IPS DF 6.9 (cell line): Measurements from ENCODE around the gene SLC24A3.

Source experiments
- DNase-seq: peaks from one replicate; pipeline ENCODE4 v3.0.0-alpha.2; 2013; ENCODE audit warnings: low read depth, low spot score
- H3K27ac ChIP-seq: one replicate; pipeline ENCODE4 v1.5.1; 2013; ENCODE audit warnings: low read length, control low read depth
- H3K27me3 ChIP-seq: 2 replicates; pipeline ENCODE4 v1.6.1; 2013; ENCODE audit warnings: mild to moderate bottlenecking, low read length; ENCODE audit not compliant: control insufficient read depth, insufficient read depth
- H3K36me3 ChIP-seq: 2 replicates; pipeline ENCODE4 v1.6.1; 2013; ENCODE audit warnings: low read length; ENCODE audit not compliant: control insufficient read depth, insufficient read depth
- H3K4me1 ChIP-seq: 2 replicates; pipeline ENCODE4 v1.6.1; 2013; ENCODE audit warnings: low read length; ENCODE audit not compliant: control insufficient read depth, insufficient read depth
- H3K4me3 ChIP-seq: 2 replicates; pipeline ENCODE4 v1.5.1; 2013; ENCODE audit warnings: mild to moderate bottlenecking, low read length
- H3K9me3 ChIP-seq: 2 replicates; pipeline ENCODE4 v1.6.1; 2013; ENCODE audit warnings: low read length, inconsistent platforms; ENCODE audit not compliant: control insufficient read depth, insufficient read depth
- WGBS: extraction: QIAGEN DNeasy Blood & Tissue Kit; methylation state at CpG from one replicate; pipeline ENCODE4 v1.1.7; 2013; ENCODE audit warnings: mixed read lengths, missing lambda C conversion rate; ENCODE audit not compliant: insufficient read length, insufficient coverage; 5-methylcytosine and 5-hydroxymethylcytosine counted together

The SLC24A3 gene

GRCh38 chr20:19555726-19556125, 343.3 kb downstream of the SLC24A3 start:
- H3K36me3 ChIP-seq = no peaks in the 10 kb centered on the region
- H3K27me3 ChIP-seq = no peaks in the 10 kb centered on the region
- H3K4me3 ChIP-seq = no peak overlapping the region
- H3K4me1 ChIP-seq = no peaks in the 10 kb centered on the region
- no peak for DNase-seq
- no peak overlapping the region for H3K27ac ChIP-seq
- H3K9me3 ChIP-seq = no peaks in the 10 kb centered on the region

GRCh38 chr20:19557291-19557690, 344.8 kb downstream of the SLC24A3 start:
- no peak overlapping the region for H3K4me3 ChIP-seq
- H3K9me3 ChIP-seq = no peaks in the 10 kb centered on the region
- no peak for DNase-seq
- H3K4me1 ChIP-seq = no peaks in the 10 kb centered on the region
- WGBS = no CpG with 5 or more reads among the region's 1 CpG
- no peaks in the 10 kb centered on the region for H3K27me3 ChIP-seq
- H3K36me3 ChIP-seq = no peaks in the 10 kb centered on the region
- H3K27ac ChIP-seq = no peak overlapping the region

- WGBS = no CpG with 5 or more reads among the region's 8 CpGs
- Histone ChIP-seq H3K36me3 (no peaks in the 10 kb centered on the region), H3K4me1 (no peaks in the 10 kb centered on the region), H3K9me3 (no peaks in the 10 kb centered on the region), H3K27me3 (no peaks in the 10 kb centered on the region), H3K4me3 (no peak overlapping the region), H3K27ac (no peak overlapping the region)
- no peak for DNase-seq
Observed at GRCh38 chr20:19560881-19561480, 348.5 kb downstream of the SLC24A3 start.

GRCh38 chr20:19562426-19562825, 350.0 kb downstream of the SLC24A3 start:
- WGBS = no CpG with 5 or more reads among the region's 4 CpGs
- H3K4me1 ChIP-seq = no peaks in the 10 kb centered on the region
- H3K27me3 ChIP-seq = no peaks in the 10 kb centered on the region
- H3K27ac ChIP-seq = no peak overlapping the region
- no peak for DNase-seq
- H3K36me3 ChIP-seq = no peaks in the 10 kb centered on the region
- no peak overlapping the region for H3K4me3 ChIP-seq
- no peaks in the 10 kb centered on the region for H3K9me3 ChIP-seq

- H3K27me3 ChIP-seq = no peaks in the 10 kb centered on the region
- no peaks in the 10 kb centered on the region for H3K9me3 ChIP-seq
- 100% methylated on average over 2 of the region's 3 CpGs for WGBS
- H3K4me1 ChIP-seq = no peaks in the 10 kb centered on the region
- no peak overlapping the region for H3K27ac ChIP-seq
- no peaks in the 10 kb centered on the region for H3K36me3 ChIP-seq
- DNase-seq = no peak
- no peak overlapping the region for H3K4me3 ChIP-seq
Observed at GRCh38 chr20:19564261-19564660, 351.8 kb downstream of the SLC24A3 start.

GRCh38 chr20:19565736-19566135, 353.3 kb downstream of the SLC24A3 start:
- H3K4me1 ChIP-seq = no peaks in the 10 kb centered on the region
- no peaks in the 10 kb centered on the region for H3K9me3 ChIP-seq
- no peaks in the 10 kb centered on the region for H3K36me3 ChIP-seq
- H3K27me3 ChIP-seq = no peaks in the 10 kb centered on the region
- WGBS = no CpG with 5 or more reads among the region's 2 CpGs
- H3K27ac ChIP-seq = no peak overlapping the region
- H3K4me3 ChIP-seq = no peak overlapping the region
- no peak for DNase-seq

- no peaks in the 10 kb centered on the region for H3K36me3 ChIP-seq
- no peak overlapping the region for H3K4me3 ChIP-seq
- no peak for DNase-seq
- no CpG with 5 or more reads among the region's 3 CpGs for WGBS
- no peaks in the 10 kb centered on the region for H3K4me1 ChIP-seq
- H3K27ac ChIP-seq = no peak overlapping the region
- no peaks in the 10 kb centered on the region for H3K9me3 ChIP-seq
- H3K27me3 ChIP-seq = no peaks in the 10 kb centered on the region
Observed at GRCh38 chr20:19566226-19566945, 353.9 kb downstream of the SLC24A3 start.

- no CpG with 5 or more reads among the region's 2 CpGs for WGBS
- no peaks in the 10 kb centered on the region for H3K9me3 ChIP-seq
- H3K27ac ChIP-seq = no peak overlapping the region
- no peaks in the 10 kb centered on the region for H3K36me3 ChIP-seq
- H3K27me3 ChIP-seq = no peaks in the 10 kb centered on the region
- H3K4me1 ChIP-seq = no peaks in the 10 kb centered on the region
- no peak for DNase-seq
- H3K4me3 ChIP-seq = no peak overlapping the region
Observed at GRCh38 chr20:19568128-19568527, 355.7 kb downstream of the SLC24A3 start.

- no peaks in the 10 kb centered on the region for H3K4me1 ChIP-seq
- no peak overlapping the region for H3K27ac ChIP-seq
- no CpG with 5 or more reads among the region's 2 CpGs for WGBS
- no peaks in the 10 kb centered on the region for H3K27me3 ChIP-seq
- no peaks in the 10 kb centered on the region for H3K9me3 ChIP-seq
- H3K4me3 ChIP-seq = no peak overlapping the region
- DNase-seq = no peak
- no peaks in the 10 kb centered on the region for H3K36me3 ChIP-seq
Observed at GRCh38 chr20:19571996-19572395, 359.6 kb downstream of the SLC24A3 start.

GRCh38 chr20:19577692-19578091, 365.2 kb downstream of the SLC24A3 start:
- no CpG with 5 or more reads among the region's 3 CpGs for WGBS
- H3K4me1 ChIP-seq = no peaks in the 10 kb centered on the region
- no peak overlapping the region for H3K4me3 ChIP-seq
- no peaks in the 10 kb centered on the region for H3K9me3 ChIP-seq
- no peaks in the 10 kb centered on the region for H3K36me3 ChIP-seq
- DNase-seq = no peak
- no peaks in the 10 kb centered on the region for H3K27me3 ChIP-seq
- H3K27ac ChIP-seq = no peak overlapping the region

GRCh38 chr20:19582782-19583181, 370.3 kb downstream of the SLC24A3 start:
- peaks cover 2% of the 10 kb centered on the region; the same call in 1 of the 2 replicates for H3K4me1 ChIP-seq
- no peaks in the 10 kb centered on the region for H3K36me3 ChIP-seq
- no peaks in the 10 kb centered on the region for H3K9me3 ChIP-seq
- H3K27ac ChIP-seq = no peak overlapping the region
- no peak overlapping the region for H3K4me3 ChIP-seq
- no peaks in the 10 kb centered on the region for H3K27me3 ChIP-seq
- no CpG with 5 or more reads among the region's 7 CpGs for WGBS
- DNase-seq = no peak
